H9 (cell line): Measurements from ENCODE around the gene PRRT2. TPM values are rescaled to one million over a fixed set of nuclear protein-coding genes. Genes with fewer than 3 reads are reported as not detected.
A peak's percentile ranks its signal among the peaks of the same experiment; 100 is the strongest.

Experiments
- DNase-seq: peaks from one replicate; pipeline ENCODE4 v3.0.0-alpha.2; 2017
- H2AFZ ChIP-seq: one replicate; pipeline ENCODE4 v1.6.1; 2013; ENCODE audit warnings: mild to moderate bottlenecking, low read length, control low read depth, moderate library complexity
- H2AK5ac ChIP-seq: 2 replicates; pipeline ENCODE4 v1.6.1; 2013; ENCODE audit warnings: low read length, control low read depth, mixed read lengths; ENCODE audit not compliant: insufficient read length
- H2BK120ac ChIP-seq: one replicate; pipeline ENCODE4 v1.6.1; 2013; ENCODE audit warnings: low read depth, mild to moderate bottlenecking, low read length, control low read depth, inconsistent platforms; ENCODE audit not compliant: poor library complexity, severe bottlenecking
- H2BK12ac ChIP-seq: 2 replicates; pipeline ENCODE4 v1.6.1; 2013; ENCODE audit warnings: low read length, control low read depth, mixed read lengths, low read depth; ENCODE audit not compliant: insufficient read length
- H2BK15ac ChIP-seq: 2 replicates; pipeline ENCODE4 v1.6.1; 2013; ENCODE audit warnings: low read depth, low read length, control low read depth
- H2BK20ac ChIP-seq: one replicate; pipeline ENCODE4 v1.6.1; 2013; ENCODE audit warnings: low read depth, mild to moderate bottlenecking, low read length, control low read depth, inconsistent platforms; ENCODE audit not compliant: poor library complexity, severe bottlenecking
- H2BK5ac ChIP-seq: 2 replicates; pipeline ENCODE4 v1.6.1; 2013; ENCODE audit warnings: low read length, control low read depth, mixed read lengths; ENCODE audit not compliant: insufficient read length
- H3K14ac ChIP-seq: 2 replicates; pipeline ENCODE4 v1.6.1; 2013; ENCODE audit warnings: low read length, control low read depth; ENCODE audit not compliant: insufficient read depth
- H3K18ac ChIP-seq: 2 replicates; pipeline ENCODE4 v1.6.1; 2013; ENCODE audit warnings: low read depth, mild to moderate bottlenecking, mixed read lengths, low read length, control low read depth; ENCODE audit not compliant: insufficient read length
- H3K23ac ChIP-seq: 2 replicates; pipeline ENCODE4 v1.6.1; 2013; ENCODE audit warnings: low read length, control low read depth, mixed read lengths, low read depth; ENCODE audit not compliant: insufficient read length
- H3K23me2 ChIP-seq: 2 replicates; pipeline ENCODE4 v1.6.1; 2013; ENCODE audit warnings: low read depth, mild to moderate bottlenecking, mixed read lengths, low read length, control low read depth; ENCODE audit not compliant: insufficient read length, poor library complexity, severe bottlenecking
- H3K27ac ChIP-seq: 2 replicates; pipeline ENCODE4 v1.5.1; 2013; ENCODE audit warnings: low read length, control low read depth, mixed read lengths, low read depth; ENCODE audit not compliant: insufficient read length
- H3K27me3 ChIP-seq: 2 replicates; pipeline ENCODE4 v1.6.1; 2013; ENCODE audit warnings: low read length, control low read depth, inconsistent platforms; ENCODE audit not compliant: insufficient read depth
- H3K4ac ChIP-seq: 2 replicates; pipeline ENCODE4 v1.6.1; 2013; ENCODE audit warnings: low read depth, mild to moderate bottlenecking, control low read depth, inconsistent platforms, low read length, moderate library complexity
- H3K4me1 ChIP-seq: 2 replicates; pipeline ENCODE4 v1.6.1; 2013; ENCODE audit warnings: low read length, control low read depth, inconsistent platforms; ENCODE audit not compliant: insufficient read depth
- H3K4me2 ChIP-seq: 2 replicates; pipeline ENCODE4 v1.6.1; 2013; ENCODE audit warnings: low read length, control low read depth, mixed read lengths; ENCODE audit not compliant: insufficient read length, insufficient read depth
- H3K56ac ChIP-seq: 2 replicates; pipeline ENCODE4 v1.6.1; 2013; ENCODE audit warnings: low read depth, mild to moderate bottlenecking, mixed read lengths, low read length, control low read depth; ENCODE audit not compliant: insufficient read length
- H3K79me1 ChIP-seq: 2 replicates; pipeline ENCODE4 v1.6.1; 2013; ENCODE audit warnings: low read depth, mild to moderate bottlenecking, moderate library complexity, low read length, control low read depth, inconsistent platforms; ENCODE audit not compliant: insufficient read depth, poor library complexity, severe bottlenecking
- H3K79me2 ChIP-seq: 2 replicates; pipeline ENCODE4 v1.6.1; 2013; ENCODE audit warnings: low read length, control low read depth, inconsistent platforms; ENCODE audit not compliant: insufficient read depth
- H3K9ac ChIP-seq: 2 replicates; pipeline ENCODE4 v1.6.1; 2013; ENCODE audit warnings: low read length, control low read depth, mixed read lengths; ENCODE audit not compliant: insufficient read length; ENCODE audit errors: extremely low read depth
- H3K9me3 ChIP-seq: one replicate; pipeline ENCODE4 v1.6.1; 2013; ENCODE audit warnings: low read depth, low read length, inconsistent platforms; ENCODE audit not compliant: control insufficient read depth
- H3T11ph ChIP-seq: one replicate; pipeline ENCODE4 v1.6.1; 2013; ENCODE audit warnings: mild to moderate bottlenecking, low read length, control low read depth, inconsistent platforms
- H4K20me1 ChIP-seq: one replicate; pipeline ENCODE4 v1.6.1; 2013; ENCODE audit not compliant: control insufficient read depth, insufficient read length, insufficient read depth
- H4K5ac ChIP-seq: 2 replicates; pipeline ENCODE4 v1.6.1; 2013; ENCODE audit warnings: low read depth, mild to moderate bottlenecking, mixed read lengths, low read length, control low read depth; ENCODE audit not compliant: insufficient read length
- H4K8ac ChIP-seq: replicated peaks from 2 replicates; pipeline ENCODE4 v1.6.1; 2013; ENCODE audit warnings: low read length, control low read depth, mixed read lengths, low read depth; ENCODE audit not compliant: insufficient read length
- H4K91ac ChIP-seq: 2 replicates; pipeline ENCODE4 v1.6.1; 2013; ENCODE audit warnings: low read depth, mild to moderate bottlenecking, moderate library complexity, mixed read lengths, low read length, control low read depth; ENCODE audit not compliant: insufficient read length
- H3K27ac Mint-ChIP-seq, 3 experiments: 2 replicates in 2 of 3; 3 replicates in 1 of 3; pipeline ENCODE4 v1.8.0; 2020 to 2021; ENCODE audit warnings: mixed read lengths in 3 of 3, mild to moderate bottlenecking in 1 of 3, moderate library complexity in 1 of 3
- H3K27me3 Mint-ChIP-seq: 2 replicates; pipeline ENCODE4 v1.8.0; 2021; ENCODE audit warnings: low read depth, mild to moderate bottlenecking, moderate library complexity, mixed read lengths
- H3K36me3 Mint-ChIP-seq, 3 experiments: 2 replicates in 2 of 3; 3 replicates in 1 of 3; pipeline ENCODE4 v1.8.0; 2020 to 2021; ENCODE audit warnings: low read depth in 3 of 3, mixed read lengths in 3 of 3; ENCODE audit not compliant: insufficient read depth in 1 of 3
- H3K4me1 Mint-ChIP-seq, 2 experiments: 2 replicates each; pipeline ENCODE4 v1.8.0; 2020; ENCODE audit warnings: mixed read lengths in 2 of 2
- H3K4me3 Mint-ChIP-seq, 2 experiments: 2 replicates in 1 of 2; 3 replicates in 1 of 2; pipeline ENCODE4 v1.8.0; 2020 to 2021; ENCODE audit warnings: mild to moderate bottlenecking in 2 of 2, mixed read lengths in 2 of 2, moderate library complexity in 1 of 2
- H3K9me3 Mint-ChIP-seq, 2 experiments: 2 replicates in 1 of 2; 3 replicates in 1 of 2; pipeline ENCODE4 v1.8.0; 2020; ENCODE audit warnings: mild to moderate bottlenecking in 2 of 2, mixed read lengths in 2 of 2, moderate library complexity in 1 of 2
- WGBS: extraction: QIAGEN DNeasy Blood & Tissue Kit; methylation state at CpG from one replicate; pipeline ENCODE4 v1.1.7; 2013; ENCODE audit warnings: missing lambda C conversion rate, low lambda C conversion rate, mixed read lengths; ENCODE audit not compliant: insufficient read length; ENCODE audit errors: extremely low coverage; 5-methylcytosine and 5-hydroxymethylcytosine counted together
- total RNA-seq: library from RNA; stranded (reverse); gene quantifications from 2 replicates; pipeline ENCODE4 v1.2.1, GENCODE V29; 2021
- TF ChIP-seq, protein P1 (sequence below): fragments of 200-600 bp; sonication (generic); conservative IDR thresholded peaks from 3 replicates; pipeline ENCODE4 v1.8.0; 2021; ENCODE audit warnings: antibody characterized with exemption, mild to moderate bottlenecking

PRRT2 gene
- total RNA-seq, 1 experiment from 2014 or later, result 14.6 TPM

DNA sequence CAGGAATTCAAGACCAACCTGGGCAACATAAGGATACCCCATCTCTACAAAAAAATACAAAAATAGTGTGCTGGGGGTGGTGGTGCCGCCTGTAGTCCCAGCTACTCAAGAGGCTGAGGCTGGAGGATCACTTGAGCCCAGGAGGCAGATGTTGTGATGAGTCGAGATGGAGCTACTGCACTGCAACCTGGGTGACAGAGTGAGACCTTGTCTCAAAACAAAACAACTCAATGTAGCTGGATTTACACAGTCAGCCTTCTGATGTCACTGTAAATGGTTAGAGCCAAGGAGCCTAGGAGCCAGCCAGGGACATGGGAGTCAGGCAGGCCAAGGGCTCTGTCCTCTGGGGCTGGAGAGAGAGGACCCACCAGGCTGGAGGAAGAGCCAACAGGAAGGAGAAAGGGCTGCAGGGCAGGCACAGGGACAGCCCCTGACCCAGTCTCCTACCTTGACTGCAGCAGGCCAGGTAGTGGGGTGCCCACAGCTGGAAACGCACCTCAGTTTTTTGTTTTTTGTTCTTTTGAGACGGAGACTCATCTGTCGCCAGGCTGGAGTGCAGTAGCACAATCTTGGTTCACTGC is 42.6 kb downstream of the PRRT2 start:
- no peak overlapping the region for H2BK15ac ChIP-seq
- no peaks in the 10 kb centered on the region for H3K79me2 ChIP-seq
- TF ChIP-seq, protein P1, sequence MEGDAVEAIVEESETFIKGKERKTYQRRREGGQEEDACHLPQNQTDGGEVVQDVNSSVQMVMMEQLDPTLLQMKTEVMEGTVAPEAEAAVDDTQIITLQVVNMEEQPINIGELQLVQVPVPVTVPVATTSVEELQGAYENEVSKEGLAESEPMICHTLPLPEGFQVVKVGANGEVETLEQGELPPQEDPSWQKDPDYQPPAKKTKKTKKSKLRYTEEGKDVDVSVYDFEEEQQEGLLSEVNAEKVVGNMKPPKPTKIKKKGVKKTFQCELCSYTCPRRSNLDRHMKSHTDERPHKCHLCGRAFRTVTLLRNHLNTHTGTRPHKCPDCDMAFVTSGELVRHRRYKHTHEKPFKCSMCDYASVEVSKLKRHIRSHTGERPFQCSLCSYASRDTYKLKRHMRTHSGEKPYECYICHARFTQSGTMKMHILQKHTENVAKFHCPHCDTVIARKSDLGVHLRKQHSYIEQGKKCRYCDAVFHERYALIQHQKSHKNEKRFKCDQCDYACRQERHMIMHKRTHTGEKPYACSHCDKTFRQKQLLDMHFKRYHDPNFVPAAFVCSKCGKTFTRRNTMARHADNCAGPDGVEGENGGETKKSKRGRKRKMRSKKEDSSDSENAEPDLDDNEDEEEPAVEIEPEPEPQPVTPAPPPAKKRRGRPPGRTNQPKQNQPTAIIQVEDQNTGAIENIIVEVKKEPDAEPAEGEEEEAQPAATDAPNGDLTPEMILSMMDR, result no peak
- H4K8ac ChIP-seq, result no peak overlapping the region
- H2BK120ac ChIP-seq, result no peak overlapping the region
- no peak overlapping the region for H2BK20ac ChIP-seq
- WGBS, result no CpG with 5 or more reads among the region's 5 CpGs
- no peaks in the 10 kb centered on the region for H3K79me1 ChIP-seq
- no peak overlapping the region for H2BK12ac ChIP-seq
- H3K4me1 ChIP-seq, result no peaks in the 10 kb centered on the region
- H4K20me1 ChIP-seq, result no peaks in the 10 kb centered on the region
- no peak overlapping the region for H4K91ac ChIP-seq
- no peak overlapping the region for H3K9ac ChIP-seq
- H3K9me3 ChIP-seq, result no peaks in the 10 kb centered on the region
- H3K4ac ChIP-seq, result no peak overlapping the region
- H4K5ac ChIP-seq, result no peak overlapping the region
- no peak overlapping the region for H3K27ac ChIP-seq
- no peaks in the 10 kb centered on the region for H3K23me2 ChIP-seq
- H3T11ph ChIP-seq, result no peak overlapping the region
- Mint-ChIP-seq H3K4me1 (peaks cover 4 to 5% of the 10 kb centered on the region in 2 experiments), H3K36me3 (peaks cover 8 to 16% (median 16%) of the 10 kb centered on the region in 3 experiments; a peak in 6 of 7 replicates), H3K4me3 (no peak overlapping the region), H3K27ac (peak overlapping the region in 1 of 3 experiments; percentile 49; a peak in 1 of 7 replicates), H3K27me3 (no peaks in the 10 kb centered on the region), H3K9me3 (no peaks in the 10 kb centered on the region)
- H2AFZ ChIP-seq, result no peak overlapping the region
- no peak overlapping the region for H3K4me2 ChIP-seq
- H2BK5ac ChIP-seq, result no peak overlapping the region
- H3K56ac ChIP-seq, result no peak overlapping the region
- DNase-seq, result no peak
- no peak overlapping the region for H3K18ac ChIP-seq
- no peaks in the 10 kb centered on the region for H3K27me3 ChIP-seq
- H2AK5ac ChIP-seq, result no peak overlapping the region
- H3K14ac ChIP-seq, result no peak overlapping the region
- no peak overlapping the region for H3K23ac ChIP-seq
